Inferior parietal cortex (tissue), 1 donor: ENCODE measurements around the gene SPN.
A peak's percentile ranks its signal among the peaks of the same experiment; 100 is the strongest.
"Not testable (repeated sequence)": the region's sequence is repeated elsewhere in the genome, so short reads cannot be mapped to it uniquely, and the experiment has no call there.

Source experiments
- DNase-seq: peaks from one replicate; pipeline ENCODE4 v3.0.0-alpha.2; 2016; ENCODE audit errors: extremely low spot score

The SPN gene

DNA sequence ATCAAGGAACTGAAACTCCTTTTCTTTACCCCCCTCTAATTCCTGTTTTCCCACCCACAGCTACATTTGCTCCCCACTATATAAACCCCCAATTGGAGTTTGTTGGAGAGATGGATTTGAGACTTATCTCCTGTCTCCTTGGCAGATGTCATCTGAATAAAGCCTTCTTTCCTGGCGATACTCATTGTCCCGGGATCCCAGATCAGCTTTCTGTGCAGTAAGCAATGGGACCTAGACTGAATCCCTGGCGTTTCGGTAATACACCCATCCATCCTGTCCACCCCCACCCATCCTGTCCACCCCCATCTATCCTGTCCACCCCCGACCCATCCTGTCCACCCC lies 38.1 kb downstream of the SPN start:
- no peak for DNase-seq

DNA sequence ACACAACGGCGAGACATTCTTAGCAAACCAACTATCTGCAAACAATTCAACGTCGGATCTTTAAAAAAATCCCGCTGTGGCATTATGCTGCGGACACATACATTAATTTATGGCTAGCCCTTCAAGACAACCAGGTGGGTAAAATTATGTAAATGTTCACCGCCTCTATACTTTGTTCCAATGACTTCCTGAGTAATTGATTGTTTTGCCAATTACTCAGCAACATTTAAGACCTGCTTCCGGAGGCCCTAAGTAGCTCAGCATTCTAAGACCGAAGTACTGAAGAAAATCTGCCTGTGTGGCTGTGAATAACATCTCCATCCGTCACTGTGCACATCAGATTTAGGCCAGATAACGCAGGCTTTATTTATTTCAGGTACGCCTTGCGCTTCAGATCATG lies 39.2 kb downstream of the SPN start:
- no peak for DNase-seq

DNA sequence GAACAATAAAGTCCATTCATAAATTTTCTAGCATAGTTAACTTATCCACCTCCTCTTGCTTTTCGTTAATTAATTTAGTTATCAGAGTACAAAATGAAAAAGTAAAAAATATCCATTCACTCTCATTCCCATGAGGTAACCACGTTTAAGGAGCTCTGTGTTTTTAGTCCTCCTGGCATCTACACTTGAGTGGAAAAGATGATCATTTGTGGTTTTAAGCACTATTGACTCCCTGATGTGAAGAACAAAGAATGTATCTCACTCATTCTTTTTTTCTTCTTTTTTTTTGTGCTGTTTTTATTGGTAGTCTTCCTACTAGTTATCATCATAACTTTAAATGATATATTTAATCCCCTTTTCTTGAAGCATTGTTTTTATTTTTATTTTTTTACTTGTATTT lies 42.0 kb downstream of the SPN start:
- no peak for DNase-seq

DNA sequence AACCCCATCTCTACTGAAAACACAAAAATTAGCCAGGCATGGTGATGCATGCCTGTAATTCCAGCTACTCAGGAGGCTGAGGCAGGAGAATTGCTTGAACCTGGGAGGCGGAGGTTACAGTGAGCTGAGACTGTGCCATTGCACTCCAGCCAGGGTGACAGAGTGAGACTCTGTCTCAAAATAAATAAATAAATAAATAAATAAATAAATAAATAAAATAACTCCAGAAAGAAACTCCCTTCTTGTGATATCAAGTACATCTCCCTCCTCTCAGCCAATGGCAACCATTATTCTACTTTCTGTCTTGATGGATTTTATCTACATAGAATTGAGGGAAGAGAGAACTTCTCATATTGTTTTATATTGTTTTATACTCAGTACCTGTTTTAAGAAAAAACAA lies 44.1 kb downstream of the SPN start:
- not testable (repeated sequence) for DNase-seq

DNA sequence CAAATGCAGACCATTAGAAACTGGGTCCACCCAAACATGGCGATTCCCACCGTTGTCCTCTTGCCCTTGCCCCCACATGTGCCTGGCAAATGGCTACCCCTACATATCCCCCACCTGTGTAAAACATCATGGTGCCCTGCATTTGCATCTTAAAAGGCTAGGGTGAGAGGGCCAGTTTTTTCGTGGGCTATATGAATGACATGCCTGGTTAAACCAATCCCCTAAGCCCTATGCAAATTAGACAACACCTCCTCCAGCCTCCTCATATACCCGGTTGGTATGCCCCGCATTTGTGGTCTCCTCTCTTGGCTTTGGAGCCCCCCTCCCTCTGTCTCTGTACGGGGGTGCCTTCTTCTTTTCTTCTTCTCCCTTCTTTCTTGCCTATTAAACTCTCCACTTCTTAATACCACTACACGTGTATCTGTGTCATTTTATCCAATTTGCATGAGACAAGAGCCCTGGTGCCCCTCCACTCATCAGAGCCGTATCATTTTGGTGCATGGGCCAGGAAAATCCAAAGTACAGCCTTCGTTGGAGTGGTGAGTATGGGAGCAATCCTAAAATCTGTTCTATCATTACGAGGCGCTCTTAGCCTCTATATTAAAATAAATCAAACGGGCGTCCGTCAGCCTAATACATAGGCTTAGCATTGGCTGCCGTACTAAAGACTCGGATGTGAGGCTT lies 46.0 kb downstream of the SPN start:
- no peak for DNase-seq

DNA sequence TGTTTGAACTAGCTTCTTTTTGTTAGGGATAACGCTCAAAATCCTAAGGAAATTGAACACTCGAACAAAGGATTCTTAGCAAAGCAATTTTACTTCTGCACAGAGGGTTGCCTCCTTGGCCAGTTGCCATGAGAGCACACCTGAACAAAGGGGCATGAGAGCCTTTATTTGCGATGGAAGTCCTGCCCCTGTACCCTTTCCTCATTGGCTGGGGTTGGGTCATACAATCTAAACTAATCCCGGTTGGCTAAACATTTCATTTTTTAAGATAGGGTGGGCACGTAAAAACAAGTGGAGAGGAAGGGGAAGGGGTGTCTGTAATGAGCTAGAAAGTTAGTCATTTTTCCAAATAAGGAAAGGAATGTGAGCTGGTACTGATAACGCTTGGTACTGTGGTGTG lies 46.6 kb downstream of the SPN start:
- not testable (repeated sequence) for DNase-seq

DNA sequence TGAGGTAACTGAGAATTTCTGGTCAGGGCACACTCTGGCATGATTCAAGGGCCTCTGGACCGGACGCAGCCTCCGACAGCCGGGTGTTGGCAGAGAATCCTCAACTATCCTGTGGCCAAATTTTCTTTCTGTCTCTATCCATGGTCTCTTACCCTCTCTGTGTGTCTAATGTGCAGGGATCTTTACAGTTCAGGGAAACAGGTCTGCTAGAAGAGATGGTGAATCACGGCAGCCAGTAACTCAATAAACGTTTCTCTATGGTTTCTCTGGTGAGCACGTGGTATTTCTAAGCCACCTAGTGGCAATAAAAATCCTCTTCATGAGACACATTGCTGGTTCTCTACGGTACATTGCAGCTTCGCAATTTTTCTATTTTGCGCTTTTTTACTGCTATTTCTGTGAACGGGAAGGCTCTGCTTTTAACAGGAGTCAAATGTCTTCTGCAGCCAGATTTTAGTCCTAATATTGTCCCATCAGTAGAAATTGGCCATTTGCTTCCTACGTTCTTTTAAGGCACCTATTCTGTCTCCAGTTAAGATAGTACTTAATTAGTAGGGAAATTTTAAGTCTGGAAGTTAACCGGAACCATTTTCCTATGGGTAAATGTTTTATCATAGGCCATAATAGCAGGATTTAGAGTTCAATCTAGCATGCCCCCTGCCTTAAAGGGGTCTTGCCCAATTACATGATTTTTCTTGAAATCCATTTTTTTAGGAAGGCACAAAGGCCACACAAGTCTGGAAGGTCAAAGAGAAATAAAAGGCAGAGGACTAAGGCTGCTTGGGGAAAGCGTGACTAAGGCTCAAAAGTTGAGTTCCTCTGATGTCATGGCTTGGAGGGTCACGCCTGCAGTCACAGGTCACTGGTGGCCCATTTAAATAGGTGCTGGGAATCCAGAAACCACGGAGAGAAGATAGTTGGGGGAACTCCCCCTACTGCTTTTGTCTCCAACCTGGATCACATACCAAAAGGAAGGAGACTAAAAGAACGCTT lies 47.5 kb downstream of the SPN start:
- DNase-seq = peak; percentile 88

DNA sequence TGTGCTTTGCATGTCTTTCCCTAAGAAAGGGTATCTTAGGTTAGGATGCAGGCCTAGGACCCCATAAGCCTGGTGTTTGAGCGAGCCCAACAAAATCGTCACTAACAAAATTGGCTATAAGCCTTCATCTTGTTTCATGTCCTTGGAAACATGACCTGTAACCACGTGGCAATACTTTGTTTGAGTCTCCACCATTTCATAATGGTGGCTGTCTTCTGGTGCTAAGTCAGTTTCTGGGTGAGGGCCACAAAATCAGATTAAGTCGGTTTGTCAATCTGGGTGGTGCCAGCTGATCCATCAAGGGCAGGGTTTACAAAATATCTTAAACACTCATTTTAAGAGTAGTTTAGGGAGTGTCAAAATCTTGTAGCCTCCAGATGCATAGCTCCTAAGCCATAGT lies 49.8 kb downstream of the SPN start:
- DNase-seq = no peak

DNA sequence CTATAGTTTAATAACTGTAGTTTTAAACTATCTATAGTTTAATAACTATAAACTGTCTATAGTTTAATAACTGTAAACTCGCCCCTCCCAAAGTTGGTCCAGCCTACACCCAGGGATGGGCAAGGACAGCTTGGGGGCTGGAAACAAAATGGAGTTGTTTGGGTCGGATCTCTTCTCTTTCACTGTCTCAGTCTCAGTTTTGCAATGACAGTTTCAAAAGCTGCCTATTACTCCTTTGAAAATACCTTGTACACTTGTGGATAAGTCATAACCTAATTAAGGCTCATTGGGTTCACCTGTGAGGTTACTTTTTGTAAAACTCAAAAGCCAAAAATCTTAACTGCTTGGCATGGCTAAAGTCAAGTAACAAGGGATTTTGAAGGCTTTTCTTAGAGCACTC lies 51.3 kb downstream of the SPN start:
- no peak for DNase-seq

DNA sequence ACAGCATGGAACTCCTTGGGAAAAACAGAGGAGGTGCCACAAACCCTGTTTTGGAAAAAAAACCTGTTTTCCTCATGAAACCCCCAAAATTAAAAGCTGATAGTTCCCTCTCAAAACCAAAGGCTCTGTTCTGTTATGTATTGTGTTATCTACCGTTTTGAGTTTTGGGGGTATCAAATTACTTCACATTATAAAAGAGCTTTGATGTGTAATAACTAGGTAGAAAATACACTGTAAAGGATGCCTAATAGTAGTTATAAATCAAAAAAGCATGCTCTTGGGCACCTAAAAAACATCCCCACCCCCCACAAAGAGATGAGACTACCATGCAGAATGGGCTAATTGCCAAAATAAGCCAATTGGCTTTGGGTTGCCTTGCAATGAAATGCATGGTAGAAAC lies 51.9 kb downstream of the SPN start:
- no peak for DNase-seq

DNA sequence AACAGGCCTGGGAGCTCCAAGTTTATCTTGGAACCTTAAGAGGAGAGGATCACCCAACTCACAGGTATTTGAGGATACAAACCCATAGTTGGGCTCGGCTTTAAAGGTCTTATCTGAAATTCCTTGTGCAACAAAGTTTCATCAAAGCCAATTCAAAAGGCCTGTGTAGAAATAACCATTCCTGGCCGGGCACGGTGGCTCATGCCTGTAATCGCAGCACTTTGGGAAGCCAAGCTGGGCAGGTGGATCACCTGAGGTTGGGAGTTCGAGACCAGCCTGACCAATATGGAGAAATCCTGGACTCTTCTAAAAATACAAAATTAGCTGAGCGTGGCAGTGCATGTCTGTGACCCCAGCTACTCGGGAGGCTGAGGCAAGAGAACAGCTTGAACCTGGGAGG lies 54.1 kb downstream of the SPN start:
- DNase-seq = no peak

DNA sequence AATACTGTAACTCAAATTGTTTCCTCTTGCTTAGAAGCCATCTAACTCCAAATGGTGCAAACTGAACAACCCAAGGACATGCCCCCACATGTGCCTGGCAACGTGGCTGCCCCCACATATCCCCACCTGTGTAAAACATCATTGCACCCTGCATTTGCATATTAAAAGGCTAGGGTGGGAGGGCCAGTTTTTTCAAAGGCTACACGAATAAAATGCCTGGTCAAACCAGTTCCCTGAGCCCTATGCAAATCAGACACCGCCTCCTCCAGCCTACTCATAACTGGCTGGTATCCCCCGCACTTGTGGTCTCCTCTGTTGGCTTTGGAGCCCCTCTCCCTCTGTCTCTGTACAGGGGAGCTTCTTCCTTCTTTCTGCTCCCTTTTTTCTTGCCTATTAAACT lies 56.0 kb downstream of the SPN start:
- DNase-seq = no peak
